Upper lobe of left lung (tissue), 6 donors: Measurements from ENCODE around the gene NFKBIB. TPM values are rescaled to one million over a fixed set of nuclear protein-coding genes. Genes with fewer than 3 reads are reported as not detected.

Experiments used
- ATAC-seq, 2 donors: fragments of 200-7000 bp; cut with Tn5 transposase; one replicate each; pipeline ENCODE4 v1.9.1; 2022; ENCODE audit warnings: mild to moderate bottlenecking in 2 of 2, moderate library complexity in 2 of 2; ENCODE audit not compliant: low FRiP score in 2 of 2
- DNase-seq, 2 donors: peaks; one replicate each; pipeline ENCODE4 v3.0.0-alpha.2; 2019 to 2020
- H3K27ac ChIP-seq, 4 donors: fragments of 200-600 bp; sonication (generic); one replicate each; pipeline ENCODE4 v1.5.1; 2016 to 2019
- H3K27me3 ChIP-seq, 4 donors: fragments of 200-600 bp; sonication (generic); one replicate each; pipeline ENCODE4 v1.5.1; 2017 to 2019
- H3K36me3 ChIP-seq, 4 donors: fragments of 200-600 bp; sonication (generic); one replicate each; pipeline ENCODE4 v1.5.1; 2016 to 2019
- H3K4me1 ChIP-seq, 4 donors: fragments of 200-600 bp; sonication (generic); one replicate each; pipeline ENCODE4 v1.5.1; 2018 to 2019
- H3K4me3 ChIP-seq, 4 donors: fragments of 200-600 bp; sonication (generic); one replicate each; pipeline ENCODE4 v1.5.1; 2017 to 2019; ENCODE audit warnings: mild to moderate bottlenecking in 2 of 4, moderate library complexity in 1 of 4
- H3K9me3 ChIP-seq, 4 donors: fragments of 200-600 bp; sonication (generic); one replicate each; pipeline ENCODE4 v1.5.1; 2018 to 2019
- EP300 ChIP-seq, 4 donors: sonication (generic); formaldehyde crosslinking; IDR thresholded peaks; one replicate each; pipeline ENCODE4 v1.5.1; 2017; ENCODE audit warnings: antibody characterized with exemption in 4 of 4, control low read depth in 2 of 4
- POLR2A ChIP-seq, 4 donors: fragments of 450-650 bp; IDR thresholded peaks; one replicate each; pipeline ENCODE4 v1.5.1; 2016 to 2017; ENCODE audit warnings: antibody characterized with exemption in 4 of 4, mild to moderate bottlenecking in 2 of 4
- POLR2AphosphoS5 ChIP-seq, 2 donors: sonication (generic); formaldehyde crosslinking; IDR thresholded peaks; one replicate each; pipeline ENCODE4 v1.5.1; 2017; ENCODE audit warnings: antibody characterized with exemption in 2 of 2
- WGBS, 2 donors: methylation state at CpG; one replicate each; pipeline ENCODE4 v1.1.5; 2017 to 2018; 5-methylcytosine and 5-hydroxymethylcytosine counted together
- total RNA-seq, 6 donors: library from RNA; depleted of rRNA in 4 of 6; stranded (reverse); fragments of >200 nt in 4 of 6; gene quantifications; one replicate each; pipeline versions ENCODE4 v1.1.0 to v1.2.1, GENCODE V29; 2016 to 2021
- TF ChIP-seq, protein P1 (sequence below), 6 experiments: fragments of 450-650 bp in 4 of 6; fragments of 200-600 bp in 2 of 6; sonication (generic) in 2 of 6; IDR thresholded peaks; one replicate each; pipeline ENCODE4 v1.5.1; 2016 to 2019; ENCODE audit warnings: antibody characterized with exemption in 6 of 6
- donor health status: DM: no; HTN: no; CAD: no; lungs with moderate emphysema.
- donor health status: DM: no; HTN: yes; CAD: no; lungs with severe emphysema.

Gene NFKBIB
- total RNA-seq, 6 donors from 2014 or later: 22.8 to 38.4 (median 31.6) TPM

DNA sequence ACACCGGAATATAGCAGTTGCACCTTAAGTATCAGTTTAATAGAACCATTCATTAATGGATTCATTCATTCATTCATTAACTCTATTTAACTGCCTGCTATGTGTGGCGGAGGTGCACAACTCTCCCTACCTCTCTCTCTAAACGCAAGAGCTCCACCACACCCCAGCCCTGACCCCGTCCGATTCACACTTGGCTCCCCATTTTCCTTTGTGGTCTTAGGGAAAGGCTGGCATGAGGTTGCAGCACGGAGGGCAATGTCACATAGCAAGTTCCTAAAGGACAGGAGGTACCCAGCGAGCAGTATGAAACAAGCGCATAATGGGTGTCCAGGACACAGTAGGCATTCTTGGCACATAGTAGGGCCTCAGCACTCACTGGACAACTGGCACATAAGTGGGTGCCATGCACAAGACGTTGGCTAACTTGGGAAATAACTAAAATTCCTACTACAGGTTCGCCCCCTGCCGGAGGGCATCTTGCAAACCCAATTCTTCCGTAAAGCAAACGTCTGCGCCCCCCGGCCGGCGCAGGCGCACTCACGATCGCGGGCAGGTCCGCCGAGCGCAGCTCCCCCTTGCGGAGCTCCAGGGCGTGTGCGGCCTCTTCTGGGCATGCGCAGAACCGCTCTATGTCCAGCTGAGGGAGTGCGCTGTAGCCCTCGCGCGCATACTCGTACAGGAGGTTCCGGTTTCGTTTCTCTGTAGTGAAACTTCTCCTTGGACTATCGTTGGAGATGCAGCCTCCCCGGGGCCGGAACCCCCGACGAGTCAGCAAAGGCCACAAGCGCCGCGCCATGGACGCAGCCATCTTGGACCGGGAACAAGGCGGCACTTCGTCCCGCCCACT lies 30.4 kb downstream of the NFKBIB start, which contains the start of gene SARS2:
Gene SARS2 (minus strand): TSS at position 835 of the 847 bp plus-strand sequence. CDS start 27 bp downstream, at position 808.
- peak; percentile 96 for ATAC-seq
- Histone ChIP-seq H3K27ac (peak within 1 kb of the TSS; percentile 75 to 89 (median 84)), H3K4me3 (peak within 1 kb of the TSS; percentile 65 to 83 (median 70)), H3K36me3 (peaks cover 0 to 31% (median 10%) of the 10 kb centered on the region in 4 donors), H3K9me3 (peaks cover 0 to 5% (median 0%) of the 10 kb centered on the region in 4 donors), H3K4me1 (peaks cover 16 to 39% (median 19%) of the 10 kb centered on the region in 4 donors), H3K27me3 (no peaks in the 10 kb centered on the region)
- 4 to 6% methylated on average over 37 of the region's 49 CpGs for WGBS, 2 donors
- peak; percentile 94 to 97 for DNase-seq
- peak in 1 of 4 donors; percentile 21 for TF ChIP-seq EP300 (IDR thresholded peaks at IDR 0.05)
- TF ChIP-seq POLR2A (IDR thresholded peaks at IDR 0.05): no peak
- TF ChIP-seq, protein P1, sequence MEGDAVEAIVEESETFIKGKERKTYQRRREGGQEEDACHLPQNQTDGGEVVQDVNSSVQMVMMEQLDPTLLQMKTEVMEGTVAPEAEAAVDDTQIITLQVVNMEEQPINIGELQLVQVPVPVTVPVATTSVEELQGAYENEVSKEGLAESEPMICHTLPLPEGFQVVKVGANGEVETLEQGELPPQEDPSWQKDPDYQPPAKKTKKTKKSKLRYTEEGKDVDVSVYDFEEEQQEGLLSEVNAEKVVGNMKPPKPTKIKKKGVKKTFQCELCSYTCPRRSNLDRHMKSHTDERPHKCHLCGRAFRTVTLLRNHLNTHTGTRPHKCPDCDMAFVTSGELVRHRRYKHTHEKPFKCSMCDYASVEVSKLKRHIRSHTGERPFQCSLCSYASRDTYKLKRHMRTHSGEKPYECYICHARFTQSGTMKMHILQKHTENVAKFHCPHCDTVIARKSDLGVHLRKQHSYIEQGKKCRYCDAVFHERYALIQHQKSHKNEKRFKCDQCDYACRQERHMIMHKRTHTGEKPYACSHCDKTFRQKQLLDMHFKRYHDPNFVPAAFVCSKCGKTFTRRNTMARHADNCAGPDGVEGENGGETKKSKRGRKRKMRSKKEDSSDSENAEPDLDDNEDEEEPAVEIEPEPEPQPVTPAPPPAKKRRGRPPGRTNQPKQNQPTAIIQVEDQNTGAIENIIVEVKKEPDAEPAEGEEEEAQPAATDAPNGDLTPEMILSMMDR (IDR thresholded peaks at IDR 0.05): peak; percentile 98 to 99 (median 99)
- peak in 1 of 2 donors; percentile 41 for TF ChIP-seq POLR2AphosphoS5 (IDR thresholded peaks at IDR 0.05)

DNA sequence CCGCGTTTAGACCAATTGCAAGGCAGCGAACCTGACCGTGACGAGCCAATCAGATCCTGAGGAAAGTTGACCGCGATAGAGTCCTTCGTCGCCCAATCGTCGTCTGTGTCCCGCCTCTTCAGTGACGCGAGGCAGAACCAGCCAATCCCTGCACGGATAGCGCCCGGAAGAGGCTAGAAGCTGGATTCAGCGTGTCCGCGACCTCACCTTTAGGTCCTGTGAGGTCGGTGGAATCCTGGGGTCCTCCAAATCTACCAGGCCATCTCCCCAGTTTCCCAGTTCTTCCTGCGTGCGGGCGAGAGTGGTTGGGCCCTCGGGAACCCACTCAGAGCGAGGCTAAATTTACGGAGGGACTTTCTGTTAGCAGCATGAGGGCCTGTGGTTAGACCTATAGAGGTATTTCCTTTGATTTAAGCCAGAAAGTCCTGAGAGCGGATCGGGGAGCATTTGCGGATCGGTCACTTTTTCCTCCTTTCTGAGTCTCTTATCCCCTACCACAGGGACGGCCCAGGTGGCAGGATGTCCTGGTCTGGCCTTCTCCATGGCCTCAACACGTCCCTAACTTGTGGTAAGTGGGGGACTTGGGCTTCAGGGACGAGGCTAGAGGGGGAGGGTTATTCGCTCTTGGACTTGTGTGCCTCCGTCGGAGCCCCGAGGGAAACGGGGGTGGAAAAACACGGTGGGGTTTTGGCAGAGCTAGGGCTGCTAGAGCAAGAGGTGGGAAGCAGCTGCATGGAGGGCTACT lies 31.2 kb downstream of the NFKBIB start, which contains the start of gene MRPS12:
Gene MRPS12 (plus strand): TSS at position 169 of the 745 bp plus-strand sequence. CDS start 351 bp downstream, at position 520.
- WGBS, 2 donors: 1% methylated on average over 19 to 37 of the region's 40 CpGs

DNA sequence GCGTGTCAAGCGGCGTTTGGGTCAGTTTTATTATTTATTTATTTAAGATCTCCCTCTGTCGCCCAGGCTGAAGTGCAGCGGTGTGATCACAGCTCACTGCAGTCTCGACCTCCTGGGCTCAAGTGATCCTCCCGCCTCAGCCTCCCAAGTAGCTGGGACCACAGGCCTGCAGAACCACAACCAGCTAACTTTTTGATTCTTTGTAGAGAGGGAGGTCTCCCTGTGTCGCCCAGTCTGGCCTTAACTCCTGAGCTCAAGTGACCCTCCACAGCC lies 31.7 kb downstream of the NFKBIB start:
- Histone ChIP-seq H3K4me3 (peak overlapping the region; percentile 65 to 83 (median 70)), H3K4me1 (peaks cover 16 to 39% (median 19%) of the 10 kb centered on the region in 4 donors), H3K36me3 (peaks cover 0 to 24% (median 5%) of the 10 kb centered on the region in 4 donors), H3K9me3 (peaks cover 0 to 7% (median 0%) of the 10 kb centered on the region in 4 donors), H3K27ac (peak overlapping the region; percentile 75 to 89 (median 84)), H3K27me3 (no peaks in the 10 kb centered on the region)
- no peak for DNase-seq
- 20 to 38% methylated on average over 8 of the region's 8 CpGs for WGBS, 2 donors
- no peak for ATAC-seq
- TF ChIP-seq, protein P1 (IDR thresholded peaks at IDR 0.05): no peak

More for the DNA sequence above, 31.2 kb downstream of the NFKBIB start, which contains the start of gene MRPS12:
- ATAC-seq: peak; percentile 98
- Histone ChIP-seq H3K9me3 (peaks cover 0 to 7% (median 0%) of the 10 kb centered on the region in 4 donors), H3K36me3 (peaks cover 0 to 24% (median 7%) of the 10 kb centered on the region in 4 donors), H3K27ac (peak within 1 kb of the TSS; percentile 75 to 89 (median 84)), H3K4me3 (peak within 1 kb of the TSS; percentile 65 to 83 (median 70)), H3K27me3 (no peaks in the 10 kb centered on the region), H3K4me1 (peaks cover 16 to 39% (median 19%) of the 10 kb centered on the region in 4 donors)
- TF ChIP-seq POLR2A (IDR thresholded peaks at IDR 0.05) (peak in 2 of 4 donors; percentile 61 to 67), POLR2AphosphoS5 (IDR thresholded peaks at IDR 0.05) (peak; percentile 31 to 48), EP300 (IDR thresholded peaks at IDR 0.05) (no peak)
- peak in 1 of 2 donors; percentile 98 for DNase-seq

DNA sequence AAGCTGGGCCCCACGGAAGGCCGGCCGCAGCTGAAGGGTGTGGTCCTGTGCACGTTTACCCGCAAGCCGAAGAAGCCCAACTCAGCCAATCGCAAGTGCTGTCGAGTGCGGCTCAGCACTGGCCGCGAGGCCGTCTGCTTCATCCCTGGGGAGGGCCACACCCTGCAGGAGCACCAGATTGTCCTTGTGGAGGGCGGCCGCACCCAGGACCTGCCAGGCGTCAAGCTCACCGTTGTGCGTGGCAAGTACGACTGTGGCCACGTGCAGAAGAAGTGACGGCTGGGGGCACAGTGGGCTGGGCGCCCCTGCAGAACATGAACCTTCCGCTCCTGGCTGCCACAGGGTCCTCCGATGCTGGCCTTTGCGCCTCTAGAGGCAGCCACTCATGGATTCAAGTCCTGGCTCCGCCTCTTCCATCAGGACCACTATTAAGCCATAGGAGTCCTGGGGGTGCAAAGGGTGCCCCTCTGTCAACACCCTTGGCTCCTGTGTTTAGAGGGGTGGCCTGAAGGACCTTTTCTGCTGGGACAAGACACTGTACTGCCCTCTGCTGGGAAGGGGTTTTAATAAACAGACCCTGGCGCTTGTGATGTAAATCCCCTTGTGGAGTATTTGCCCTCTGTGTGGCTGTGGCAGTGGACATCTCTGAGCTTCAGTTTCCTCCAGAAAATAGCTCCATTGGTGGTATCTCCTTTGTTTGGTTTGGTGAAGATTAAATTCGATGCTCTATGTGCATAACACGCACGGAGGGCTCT lies 32.8 kb downstream of the NFKBIB start:
- H3K4me1 ChIP-seq: peaks cover 16 to 39% (median 19%) of the 10 kb centered on the region in 4 donors
- TF ChIP-seq, protein P1 (IDR thresholded peaks at IDR 0.05): peak in 1 of 6 experiments; percentile 13
- TF ChIP-seq EP300 (IDR thresholded peaks at IDR 0.05): no peak
- no peak overlapping the region for H3K4me3 ChIP-seq
- H3K27me3 ChIP-seq: no peaks in the 10 kb centered on the region
- ATAC-seq: no peak
- H3K36me3 ChIP-seq: peaks cover 0 to 24% (median 5%) of the 10 kb centered on the region in 4 donors
- peaks cover 0 to 7% (median 0%) of the 10 kb centered on the region in 4 donors for H3K9me3 ChIP-seq
- DNase-seq: peak in 1 of 2 donors; percentile 85
- 94 to 96% methylated on average over 20 to 28 of the region's 29 CpGs for WGBS, 2 donors
- H3K27ac ChIP-seq: no peak overlapping the region
